HepG2 (cell line): ENCODE measurements around the gene BIRC2. TPM values are rescaled to one million over a fixed set of nuclear protein-coding genes. Genes with fewer than 3 reads are reported as not detected.
A peak's percentile ranks its signal among the peaks of the same experiment; 100 is the strongest.

Experiments
- CREM ChIP-seq, 2 experiments: sonication (generic) in 1 of 2; formaldehyde crosslinking in 1 of 2; IDR thresholded peaks; 2 replicates each; pipeline versions ENCODE4 v1.4.0 to v1.6.1; 2016 to 2020; ENCODE audit warnings: antibody characterized with exemption in 1 of 2, mild to moderate bottlenecking in 1 of 2, missing genetic modification reagents in 1 of 2
- FIP1L1 ChIP-seq: fragments of 200-400 bp; formaldehyde crosslinking; IDR thresholded peaks from 2 replicates; pipeline ENCODE4 v1.6.1; 2018; ENCODE audit warnings: low read depth, mild to moderate bottlenecking, low read length, moderate library complexity, borderline replicate concordance; ENCODE audit not compliant: insufficient read depth
- KAT8 ChIP-seq: IDR thresholded peaks from 2 replicates; pipeline ENCODE4 v1.6.1; 2016; ENCODE audit warnings: missing genetic modification reagents, missing compliant biosample characterization
- RXRA ChIP-seq: sonication (generic); formaldehyde crosslinking; IDR thresholded peaks from 2 replicates; pipeline ENCODE4 v1.5.1; 2020; ENCODE audit warnings: missing genetic modification reagents
- TAF15 ChIP-seq: fragments of 200-400 bp; formaldehyde crosslinking; IDR thresholded peaks from one replicate; pipeline ENCODE4 v1.6.1; 2018; ENCODE audit warnings: mild to moderate bottlenecking, low read depth, low read length; ENCODE audit not compliant: poor library complexity, severe bottlenecking
- TBP ChIP-seq: sonication (generic); formaldehyde crosslinking; IDR thresholded peaks from 2 replicates; pipeline ENCODE4 v1.5.0; 2020; ENCODE audit warnings: missing genetic modification reagents
- TMF1 ChIP-seq: sonication (generic); formaldehyde crosslinking; IDR thresholded peaks from 2 replicates; pipeline ENCODE4 v1.8.1; 2022; ENCODE audit warnings: low read depth, missing genetic modification reagents
- ZNF432 ChIP-seq: sonication (generic); formaldehyde crosslinking; IDR thresholded peaks from 2 replicates; pipeline ENCODE4 v1.5.0; 2020; ENCODE audit warnings: missing genetic modification reagents, mild to moderate bottlenecking, borderline replicate concordance
- ZNF660 ChIP-seq: sonication (generic); formaldehyde crosslinking; IDR thresholded peaks from 2 replicates; pipeline ENCODE4 v1.5.1; 2020; ENCODE audit warnings: mild to moderate bottlenecking, low read depth, missing genetic modification reagents, borderline replicate concordance
- polyA plus RNA-seq, 8 experiments: library from polyadenylated mRNA; depleted of rRNA in 3 of 8; stranded (reverse) in 7 of 8; unstranded in 1 of 8; fragments of >200 nt; fragmentation: Illumina TruSeq in 4 of 8; extraction: Trizol in 4 of 8; gene quantifications; 2 replicates each; pipeline versions ENCODE4 v1.2.1 to v1.2.3, GENCODE V29; 2011 to 2016; ENCODE audit warnings: low read depth in 4 of 8, missing spikeins in 1 of 8, mixed read lengths in 1 of 8; ENCODE audit not compliant: insufficient read depth in 1 of 8
- total RNA-seq, 5 experiments: library from RNA; depleted of rRNA; stranded (reverse); fragments of >200 nt; fragmentation: Illumina TruSeq; extraction: Trizol; gene quantifications; 2 replicates each; pipeline ENCODE4 v1.2.3, GENCODE V29; 2016; ENCODE audit warnings: low read depth in 1 of 5
- TF ChIP-seq, protein P1 (sequence below): IDR thresholded peaks from 2 replicates; pipeline ENCODE4 v1.4.0; 2020; ENCODE audit warnings: mild to moderate bottlenecking, missing genetic modification reagents
- TF ChIP-seq, protein P2 (sequence below): IDR thresholded peaks from 2 replicates; pipeline ENCODE4 v1.6.1; 2016; ENCODE audit warnings: low read depth, missing genetic modification reagents, missing compliant biosample characterization
- TF ChIP-seq, protein P3 (sequence below): IDR thresholded peaks from 2 replicates; pipeline ENCODE4 v1.6.1; 2016; ENCODE audit warnings: low read depth, control low read depth
- TF ChIP-seq, protein P4 (sequence below): sonication (generic); formaldehyde crosslinking; IDR thresholded peaks from 2 replicates; pipeline ENCODE4 v1.4.0; 2020; ENCODE audit warnings: low read depth, missing genetic modification reagents

The BIRC2 gene
- total and polyA plus RNA-seq, 2 of the 13 experiments (the other 11 are each of a cell fraction or from before 2014, with no cell fraction given): 61.7 to 62.2 TPM

DNA sequence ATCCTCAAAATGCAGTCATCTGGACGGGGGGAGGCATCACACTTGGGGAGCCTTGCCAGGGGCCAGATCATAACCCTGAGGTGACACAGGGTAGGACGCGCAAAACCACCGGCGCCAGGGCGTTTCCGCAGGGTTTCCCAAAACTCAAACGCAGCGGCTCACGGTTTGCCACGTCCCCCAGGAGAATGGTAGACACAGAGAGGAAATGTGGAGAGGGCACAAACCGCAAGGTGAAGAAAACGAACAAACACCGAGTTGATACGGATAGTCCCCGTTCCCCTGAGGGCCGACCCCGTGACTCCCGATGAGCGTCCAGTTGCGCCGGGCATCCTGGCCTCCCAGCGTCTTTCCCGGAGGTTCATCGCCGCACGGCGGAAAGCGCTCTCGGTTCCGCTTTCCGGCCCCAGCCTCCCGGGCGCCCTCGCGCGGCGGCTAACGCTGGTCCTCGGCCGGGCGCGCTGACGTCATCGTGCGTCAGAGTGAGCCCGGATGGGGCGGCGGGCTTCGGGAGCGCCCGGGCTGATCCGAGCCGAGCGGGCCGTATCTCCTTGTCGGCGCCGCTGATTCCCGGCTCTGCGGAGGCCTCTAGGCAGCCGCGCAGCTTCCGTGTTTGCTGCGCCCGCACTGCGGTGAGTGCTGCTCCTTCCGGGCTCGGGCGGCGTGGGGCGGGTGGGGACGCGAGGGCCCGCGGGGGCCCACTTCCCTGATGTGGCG, at the start of gene BIRC2 (continued):
- TF ChIP-seq, protein P1, sequence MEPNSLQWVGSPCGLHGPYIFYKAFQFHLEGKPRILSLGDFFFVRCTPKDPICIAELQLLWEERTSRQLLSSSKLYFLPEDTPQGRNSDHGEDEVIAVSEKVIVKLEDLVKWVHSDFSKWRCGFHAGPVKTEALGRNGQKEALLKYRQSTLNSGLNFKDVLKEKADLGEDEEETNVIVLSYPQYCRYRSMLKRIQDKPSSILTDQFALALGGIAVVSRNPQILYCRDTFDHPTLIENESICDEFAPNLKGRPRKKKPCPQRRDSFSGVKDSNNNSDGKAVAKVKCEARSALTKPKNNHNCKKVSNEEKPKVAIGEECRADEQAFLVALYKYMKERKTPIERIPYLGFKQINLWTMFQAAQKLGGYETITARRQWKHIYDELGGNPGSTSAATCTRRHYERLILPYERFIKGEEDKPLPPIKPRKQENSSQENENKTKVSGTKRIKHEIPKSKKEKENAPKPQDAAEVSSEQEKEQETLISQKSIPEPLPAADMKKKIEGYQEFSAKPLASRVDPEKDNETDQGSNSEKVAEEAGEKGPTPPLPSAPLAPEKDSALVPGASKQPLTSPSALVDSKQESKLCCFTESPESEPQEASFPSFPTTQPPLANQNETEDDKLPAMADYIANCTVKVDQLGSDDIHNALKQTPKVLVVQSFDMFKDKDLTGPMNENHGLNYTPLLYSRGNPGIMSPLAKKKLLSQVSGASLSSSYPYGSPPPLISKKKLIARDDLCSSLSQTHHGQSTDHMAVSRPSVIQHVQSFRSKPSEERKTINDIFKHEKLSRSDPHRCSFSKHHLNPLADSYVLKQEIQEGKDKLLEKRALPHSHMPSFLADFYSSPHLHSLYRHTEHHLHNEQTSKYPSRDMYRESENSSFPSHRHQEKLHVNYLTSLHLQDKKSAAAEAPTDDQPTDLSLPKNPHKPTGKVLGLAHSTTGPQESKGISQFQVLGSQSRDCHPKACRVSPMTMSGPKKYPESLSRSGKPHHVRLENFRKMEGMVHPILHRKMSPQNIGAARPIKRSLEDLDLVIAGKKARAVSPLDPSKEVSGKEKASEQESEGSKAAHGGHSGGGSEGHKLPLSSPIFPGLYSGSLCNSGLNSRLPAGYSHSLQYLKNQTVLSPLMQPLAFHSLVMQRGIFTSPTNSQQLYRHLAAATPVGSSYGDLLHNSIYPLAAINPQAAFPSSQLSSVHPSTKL (CRISPR knock-in tag): peak; percentile 66
- TF ChIP-seq, protein P2, sequence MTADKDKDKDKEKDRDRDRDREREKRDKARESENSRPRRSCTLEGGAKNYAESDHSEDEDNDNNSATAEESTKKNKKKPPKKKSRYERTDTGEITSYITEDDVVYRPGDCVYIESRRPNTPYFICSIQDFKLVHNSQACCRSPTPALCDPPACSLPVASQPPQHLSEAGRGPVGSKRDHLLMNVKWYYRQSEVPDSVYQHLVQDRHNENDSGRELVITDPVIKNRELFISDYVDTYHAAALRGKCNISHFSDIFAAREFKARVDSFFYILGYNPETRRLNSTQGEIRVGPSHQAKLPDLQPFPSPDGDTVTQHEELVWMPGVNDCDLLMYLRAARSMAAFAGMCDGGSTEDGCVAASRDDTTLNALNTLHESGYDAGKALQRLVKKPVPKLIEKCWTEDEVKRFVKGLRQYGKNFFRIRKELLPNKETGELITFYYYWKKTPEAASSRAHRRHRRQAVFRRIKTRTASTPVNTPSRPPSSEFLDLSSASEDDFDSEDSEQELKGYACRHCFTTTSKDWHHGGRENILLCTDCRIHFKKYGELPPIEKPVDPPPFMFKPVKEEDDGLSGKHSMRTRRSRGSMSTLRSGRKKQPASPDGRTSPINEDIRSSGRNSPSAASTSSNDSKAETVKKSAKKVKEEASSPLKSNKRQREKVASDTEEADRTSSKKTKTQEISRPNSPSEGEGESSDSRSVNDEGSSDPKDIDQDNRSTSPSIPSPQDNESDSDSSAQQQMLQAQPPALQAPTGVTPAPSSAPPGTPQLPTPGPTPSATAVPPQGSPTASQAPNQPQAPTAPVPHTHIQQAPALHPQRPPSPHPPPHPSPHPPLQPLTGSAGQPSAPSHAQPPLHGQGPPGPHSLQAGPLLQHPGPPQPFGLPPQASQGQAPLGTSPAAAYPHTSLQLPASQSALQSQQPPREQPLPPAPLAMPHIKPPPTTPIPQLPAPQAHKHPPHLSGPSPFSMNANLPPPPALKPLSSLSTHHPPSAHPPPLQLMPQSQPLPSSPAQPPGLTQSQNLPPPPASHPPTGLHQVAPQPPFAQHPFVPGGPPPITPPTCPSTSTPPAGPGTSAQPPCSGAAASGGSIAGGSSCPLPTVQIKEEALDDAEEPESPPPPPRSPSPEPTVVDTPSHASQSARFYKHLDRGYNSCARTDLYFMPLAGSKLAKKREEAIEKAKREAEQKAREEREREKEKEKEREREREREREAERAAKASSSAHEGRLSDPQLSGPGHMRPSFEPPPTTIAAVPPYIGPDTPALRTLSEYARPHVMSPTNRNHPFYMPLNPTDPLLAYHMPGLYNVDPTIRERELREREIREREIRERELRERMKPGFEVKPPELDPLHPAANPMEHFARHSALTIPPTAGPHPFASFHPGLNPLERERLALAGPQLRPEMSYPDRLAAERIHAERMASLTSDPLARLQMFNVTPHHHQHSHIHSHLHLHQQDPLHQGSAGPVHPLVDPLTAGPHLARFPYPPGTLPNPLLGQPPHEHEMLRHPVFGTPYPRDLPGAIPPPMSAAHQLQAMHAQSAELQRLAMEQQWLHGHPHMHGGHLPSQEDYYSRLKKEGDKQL (CRISPR knock-in tag): no peak
- no peak for TF ChIP-seq TAF15
- TF ChIP-seq KAT8 (CRISPR knock-in tag): peak; percentile 89
- TF ChIP-seq, protein P3, sequence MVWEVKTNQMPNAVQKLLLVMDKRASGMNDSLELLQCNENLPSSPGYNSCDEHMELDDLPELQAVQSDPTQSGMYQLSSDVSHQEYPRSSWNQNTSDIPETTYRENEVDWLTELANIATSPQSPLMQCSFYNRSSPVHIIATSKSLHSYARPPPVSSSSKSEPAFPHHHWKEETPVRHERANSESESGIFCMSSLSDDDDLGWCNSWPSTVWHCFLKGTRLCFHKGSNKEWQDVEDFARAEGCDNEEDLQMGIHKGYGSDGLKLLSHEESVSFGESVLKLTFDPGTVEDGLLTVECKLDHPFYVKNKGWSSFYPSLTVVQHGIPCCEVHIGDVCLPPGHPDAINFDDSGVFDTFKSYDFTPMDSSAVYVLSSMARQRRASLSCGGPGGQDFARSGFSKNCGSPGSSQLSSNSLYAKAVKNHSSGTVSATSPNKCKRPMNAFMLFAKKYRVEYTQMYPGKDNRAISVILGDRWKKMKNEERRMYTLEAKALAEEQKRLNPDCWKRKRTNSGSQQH (CRISPR knock-in tag): peak; percentile 87
- TF ChIP-seq ZNF660 (CRISPR knock-in tag): no peak
- no peak for TF ChIP-seq FIP1L1
- TF ChIP-seq, protein P4, sequence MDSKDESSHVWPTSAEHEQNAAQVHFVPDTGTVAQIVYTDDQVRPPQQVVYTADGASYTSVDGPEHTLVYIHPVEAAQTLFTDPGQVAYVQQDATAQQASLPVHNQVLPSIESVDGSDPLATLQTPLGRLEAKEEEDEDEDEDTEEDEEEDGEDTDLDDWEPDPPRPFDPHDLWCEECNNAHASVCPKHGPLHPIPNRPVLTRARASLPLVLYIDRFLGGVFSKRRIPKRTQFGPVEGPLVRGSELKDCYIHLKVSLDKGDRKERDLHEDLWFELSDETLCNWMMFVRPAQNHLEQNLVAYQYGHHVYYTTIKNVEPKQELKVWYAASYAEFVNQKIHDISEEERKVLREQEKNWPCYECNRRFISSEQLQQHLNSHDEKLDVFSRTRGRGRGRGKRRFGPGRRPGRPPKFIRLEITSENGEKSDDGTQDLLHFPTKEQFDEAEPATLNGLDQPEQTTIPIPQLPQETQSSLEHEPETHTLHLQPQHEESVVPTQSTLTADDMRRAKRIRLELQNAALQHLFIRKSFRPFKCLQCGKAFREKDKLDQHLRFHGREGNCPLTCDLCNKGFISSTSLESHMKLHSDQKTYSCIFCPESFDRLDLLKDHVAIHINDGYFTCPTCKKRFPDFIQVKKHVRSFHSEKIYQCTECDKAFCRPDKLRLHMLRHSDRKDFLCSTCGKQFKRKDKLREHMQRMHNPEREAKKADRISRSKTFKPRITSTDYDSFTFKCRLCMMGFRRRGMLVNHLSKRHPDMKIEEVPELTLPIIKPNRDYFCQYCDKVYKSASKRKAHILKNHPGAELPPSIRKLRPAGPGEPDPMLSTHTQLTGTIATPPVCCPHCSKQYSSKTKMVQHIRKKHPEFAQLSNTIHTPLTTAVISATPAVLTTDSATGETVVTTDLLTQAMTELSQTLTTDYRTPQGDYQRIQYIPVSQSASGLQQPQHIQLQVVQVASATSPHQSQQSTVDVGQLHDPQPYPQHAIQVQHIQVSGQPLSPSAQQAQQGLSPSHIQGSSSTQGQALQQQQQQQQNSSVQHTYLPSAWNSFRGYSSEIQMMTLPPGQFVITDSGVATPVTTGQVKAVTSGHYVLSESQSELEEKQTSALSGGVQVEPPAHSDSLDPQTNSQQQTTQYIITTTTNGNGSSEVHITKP: no peak
- TF ChIP-seq CREM (IDR thresholded peaks at IDR 0.05): peak; percentile 59
- peak; percentile 72 for TF ChIP-seq CREM (CRISPR knock-in tag; IDR thresholded peaks at IDR 0.05)
- TF ChIP-seq TBP (CRISPR knock-in tag): peak; percentile 76; the same call in 1 of the 2 replicates
- no peak for TF ChIP-seq TMF1 (CRISPR knock-in tag)
- peak; percentile 84; the same call in 1 of the 2 replicates for TF ChIP-seq RXRA (CRISPR knock-in tag)
- TF ChIP-seq ZNF432: 0 out of 2 replicates have a peak, but pooled peaks have one; percentile 15
